NCI-H2107 treated with DMSO at 0.1 percent for 48 hours (cell line): ENCODE measurements around the gene ARSI.
"Not testable (repeated sequence)": the region's sequence is repeated elsewhere in the genome, so short reads cannot be mapped to it uniquely, and the experiment has no call there.

Experiments
- DNase-seq: peaks from one replicate; lab custom pipeline; 2025; ENCODE audit not compliant: unreplicated experiment; lab: John Stamatoyannopoulos, UW

Gene ARSI

DNA sequence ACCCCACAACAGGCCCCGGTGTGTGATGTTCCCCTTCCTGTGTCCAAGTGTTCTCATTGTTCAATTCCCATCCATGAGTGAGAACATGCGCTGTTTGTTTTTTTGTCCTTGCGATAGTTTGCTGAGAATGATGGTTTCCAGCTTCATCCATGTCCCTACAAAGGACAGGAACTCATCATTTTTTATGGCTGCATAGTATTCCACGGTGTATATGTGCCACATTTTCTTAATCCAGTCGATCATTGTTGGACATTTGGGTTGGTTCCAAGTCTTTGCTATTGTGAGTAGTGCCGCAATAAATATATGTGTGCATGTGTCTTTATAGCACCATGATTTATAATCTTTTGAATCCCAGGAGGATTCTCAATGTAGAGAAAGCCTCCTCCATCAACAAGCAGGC, 54.2 kb downstream of the ARSI start:
- not testable (repeated sequence) for DNase-seq

DNA sequence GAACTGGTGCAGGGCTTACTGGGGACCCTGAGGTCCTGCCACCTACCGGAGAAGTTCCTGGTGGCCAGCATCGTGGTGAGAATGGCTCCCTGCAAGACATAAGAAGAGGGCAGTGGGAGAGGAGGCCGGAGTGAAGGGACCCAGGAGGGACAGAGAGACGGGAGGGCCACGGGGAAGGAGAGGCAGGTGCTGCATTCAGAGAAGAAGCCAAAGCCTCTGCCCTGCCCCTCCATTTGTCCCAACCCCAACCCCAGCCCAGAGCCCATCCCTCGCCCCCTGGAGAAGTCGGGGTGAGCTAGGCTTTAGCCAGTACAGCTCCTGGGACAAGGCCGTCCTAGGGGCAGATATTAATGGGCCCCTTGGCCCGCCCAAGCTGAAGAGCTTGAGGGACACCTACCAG, 55.0 kb downstream of the ARSI start:
- no peak for DNase-seq

DNA sequence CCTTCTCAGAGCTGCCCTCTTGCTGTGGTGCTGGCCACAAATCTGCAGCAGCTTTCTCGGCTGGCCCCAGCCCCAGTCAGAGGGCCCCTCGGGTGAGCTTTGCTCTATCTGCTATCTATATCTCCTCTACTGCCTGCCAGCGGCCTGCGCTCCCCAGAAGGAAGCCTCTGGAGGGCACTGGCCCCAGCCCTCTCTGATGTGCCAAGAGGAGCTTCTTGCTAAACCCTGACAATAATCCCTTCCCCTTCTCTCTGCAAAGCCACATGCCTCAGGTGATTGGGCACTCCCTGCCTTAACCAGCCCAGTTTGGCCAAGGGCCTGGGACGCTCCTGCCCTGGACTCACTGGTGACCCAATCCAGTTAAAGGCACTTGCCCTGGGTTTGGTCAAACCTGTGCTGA, 55.9 kb downstream of the ARSI start:
- no peak for DNase-seq

DNA sequence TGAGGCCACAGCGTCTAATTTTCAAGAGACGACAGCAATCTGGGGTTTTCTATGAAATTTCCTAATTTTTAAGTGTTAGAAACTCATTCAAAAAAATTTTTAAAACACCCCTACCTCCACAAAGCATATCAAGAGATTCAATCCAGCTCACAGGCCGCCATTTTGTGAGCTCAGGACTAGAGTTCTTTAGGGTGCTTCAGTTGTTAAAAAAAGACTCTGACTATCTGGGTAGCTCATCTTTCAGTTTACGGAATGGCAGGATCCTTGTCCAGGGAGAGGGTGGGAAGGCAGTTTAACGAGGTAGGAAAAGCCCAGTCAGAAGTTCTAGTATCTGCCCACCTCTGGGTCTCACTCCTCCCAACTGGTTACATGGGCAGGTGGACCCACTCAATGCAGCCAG, 56.3 kb downstream of the ARSI start:
- DNase-seq, result no peak
